Lower leg skin (tissue), 3 donors: Measurements from ENCODE around the gene DSTN.

ENCODE experiments used
- CTCF ChIP-seq, 3 donors: fragments of 450-650 bp; IDR thresholded peaks; one replicate each; pipeline ENCODE4 v1.5.1; 2016; ENCODE audit warnings: antibody characterized with exemption in 3 of 3, mild to moderate bottlenecking in 3 of 3, moderate library complexity in 2 of 3
- POLR2A ChIP-seq, 2 donors: fragments of 450-650 bp; IDR thresholded peaks; one replicate each; pipeline ENCODE4 v1.6.1; 2016 to 2017; ENCODE audit warnings: antibody characterized with exemption in 2 of 2, mild to moderate bottlenecking in 1 of 2, moderate library complexity in 1 of 2

DNA sequence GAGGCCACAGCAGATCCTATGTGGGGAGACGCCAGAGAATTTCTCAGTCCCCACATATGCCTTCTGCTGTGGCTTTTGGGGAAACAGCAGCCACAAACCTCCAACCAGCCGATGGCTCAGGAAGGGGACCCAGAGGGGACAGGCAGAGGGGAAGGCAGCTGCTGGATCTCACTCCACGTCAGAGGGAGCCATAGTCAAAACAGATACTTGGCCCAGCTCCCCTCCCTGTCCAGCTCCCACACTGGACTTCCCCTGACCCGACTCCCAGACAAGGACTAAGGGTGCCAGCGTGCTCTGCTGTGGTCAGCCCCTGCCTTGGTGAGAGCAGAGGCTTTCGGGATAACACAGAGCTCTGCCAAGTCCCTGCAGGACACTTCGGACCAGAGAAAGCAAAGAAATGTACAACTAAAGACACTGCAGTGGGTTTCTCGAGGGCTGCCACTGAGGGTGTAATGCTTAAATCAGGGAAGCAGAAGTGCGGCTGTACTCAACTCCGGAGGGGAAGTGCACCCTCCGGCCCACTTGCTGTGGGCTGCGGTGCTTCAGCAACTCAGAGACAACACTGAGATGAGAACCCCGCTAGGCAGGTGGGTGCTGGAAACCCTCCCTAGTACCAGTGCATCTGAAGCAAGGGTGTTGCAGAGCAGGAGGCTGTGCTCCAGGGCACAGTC is 64.9 kb downstream of the DSTN start:
- TF ChIP-seq CTCF (IDR thresholded peaks at IDR 0.05) (no peak), POLR2A (IDR thresholded peaks at IDR 0.05) (no peak)
